Gastroesophageal sphincter (tissue), 3 donors: Measurements from ENCODE around the gene NLK.

ENCODE experiments used
- CTCF ChIP-seq, 4 experiments: fragments of 200-600 bp in 2 of 4; fragments of 450-650 bp in 2 of 4; sonication (generic) in 1 of 4; IDR thresholded peaks; one replicate each; pipeline ENCODE4 v1.5.1; 2017 to 2019; ENCODE audit warnings: antibody characterized with exemption in 4 of 4, mild to moderate bottlenecking in 2 of 4, moderate library complexity in 2 of 4
- EP300 ChIP-seq: sonication (generic); formaldehyde crosslinking; IDR thresholded peaks from one replicate; pipeline ENCODE4 v1.6.1; 2017; ENCODE audit warnings: antibody characterized with exemption, mild to moderate bottlenecking
- POLR2A ChIP-seq, 2 donors: fragments of 450-650 bp; IDR thresholded peaks; one replicate each; pipeline ENCODE4 v1.6.1; 2017; ENCODE audit warnings: antibody characterized with exemption in 2 of 2, mild to moderate bottlenecking in 2 of 2, moderate library complexity in 1 of 2
- POLR2AphosphoS5 ChIP-seq: sonication (generic); formaldehyde crosslinking; IDR thresholded peaks from one replicate; pipeline ENCODE4 v1.6.1; 2017; ENCODE audit warnings: antibody characterized with exemption

GRCh38 chr17:28029044-28029443 lies 13.4 kb upstream of the NLK start:
- TF ChIP-seq CTCF (IDR thresholded peaks at IDR 0.05) (no peak), EP300 (no peak), POLR2AphosphoS5 (no peak), POLR2A (IDR thresholded peaks at IDR 0.05) (no peak)
